H1 (cell line): ENCODE results near the gene CACNB4. TPM values are rescaled to one million over a fixed set of nuclear protein-coding genes. Genes with fewer than 3 reads are reported as not detected.

Experiments
- CTCF ChIA-PET: fragments of 300-600 bp; sonication (Branson Sonifier 250); formaldehyde crosslinking; loops from one replicate; lab custom pipeline; 2021; ENCODE audit not compliant: partially characterized antibody; lab: Charles Lee
- POLR2A ChIA-PET: fragments of 300-600 bp; sonication (Branson Sonifier 250); formaldehyde crosslinking; loops from one replicate; lab custom pipeline; 2021; ENCODE audit warnings: inconsistent platforms; ENCODE audit not compliant: partially characterized antibody; lab: Charles Lee
- DNase-seq, 2 experiments: peaks; one replicate each; pipeline versions ENCODE4 v3.0.0 to v3.0.0-alpha.2; 2010 to 2022; ENCODE audit warnings: low spot score in 2 of 2, low read depth in 1 of 2, mixed read lengths in 1 of 2
- FAIRE-seq: peaks from 2 replicates; lab custom pipeline; 2011; peaks lifted over from hg19 to GRCh38; lab: Jason Lieb, UNC
- H2AFZ ChIP-seq: 2 replicates; pipeline ENCODE4 v1.8.1; 2012; ENCODE audit warnings: low read length, inconsistent platforms
- H2AK5ac ChIP-seq: 2 replicates; pipeline ENCODE4 v1.6.1; 2013; ENCODE audit warnings: low read depth, low read length
- H2BK120ac ChIP-seq: replicated peaks from 2 replicates; pipeline ENCODE3; 2013; ENCODE audit warnings: low read depth, low read length, inconsistent platforms
- H2BK12ac ChIP-seq: 2 replicates; pipeline ENCODE4 v1.6.1; 2013; ENCODE audit warnings: low read depth, low read length
- H2BK15ac ChIP-seq: 2 replicates; pipeline ENCODE4 v1.6.1; 2013; ENCODE audit warnings: low read length
- H2BK20ac ChIP-seq: 2 replicates; pipeline ENCODE4 v1.6.1; 2013; ENCODE audit warnings: low read length
- H2BK5ac ChIP-seq: 2 replicates; pipeline ENCODE4 v1.6.1; 2013; ENCODE audit warnings: low read depth, low read length
- H3K14ac ChIP-seq: 2 replicates; pipeline ENCODE4 v1.6.1; 2013; ENCODE audit warnings: inconsistent platforms; ENCODE audit not compliant: insufficient read length
- H3K18ac ChIP-seq: 2 replicates; pipeline ENCODE4 v1.6.1; 2013; ENCODE audit warnings: low read length; ENCODE audit errors: extremely low read depth
- H3K23ac ChIP-seq: 2 replicates; pipeline ENCODE4 v1.6.1; 2013; ENCODE audit warnings: inconsistent platforms; ENCODE audit not compliant: insufficient read length
- H3K23me2 ChIP-seq: 2 replicates; pipeline ENCODE4 v1.6.1; 2013; ENCODE audit warnings: low read depth, low read length
- H3K27ac ChIP-seq: 2 replicates; pipeline ENCODE4 v1.6.1; 2011; ENCODE audit warnings: low read depth, low read length, inconsistent platforms
- H3K27me3 ChIP-seq, 4 experiments: replicated peaks in 1 of 4; 1 replicate in 1 of 4; 2 replicates in 3 of 4; pipeline versions ENCODE4 v1.6.1 to v1.8.1; 2011 to 2013; ENCODE audit warnings: low read length in 3 of 4, mild to moderate bottlenecking in 3 of 4, inconsistent platforms in 2 of 4, mixed read lengths in 2 of 4, moderate library complexity in 1 of 4; ENCODE audit not compliant: control insufficient read depth in 3 of 4, insufficient read depth in 3 of 4; ENCODE audit errors: extremely low read depth in 1 of 4
- H3K36me3 ChIP-seq, 4 experiments: 2 replicates each; pipeline versions ENCODE4 v1.6.1 to v1.8.1; 2011 to 2013; ENCODE audit warnings: mild to moderate bottlenecking in 4 of 4, low read length in 3 of 4, moderate library complexity in 2 of 4, control low read depth in 1 of 4, inconsistent platforms in 1 of 4; ENCODE audit not compliant: insufficient read depth in 4 of 4, control insufficient read depth in 2 of 4
- H3K4ac ChIP-seq: replicated peaks from 2 replicates; pipeline ENCODE3; 2013; ENCODE audit warnings: low read length, low read depth, mixed read lengths, inconsistent platforms; ENCODE audit not compliant: insufficient read length
- H3K4me1 ChIP-seq, 4 experiments: replicated peaks in 1 of 4; 1 replicate in 1 of 4; 2 replicates in 3 of 4; pipeline versions ENCODE4 v1.6.1 to v1.8.1; 2011 to 2013; ENCODE audit warnings: low read length in 3 of 4, inconsistent platforms in 2 of 4, mixed read lengths in 1 of 4; ENCODE audit not compliant: insufficient read depth in 4 of 4, control insufficient read depth in 3 of 4
- H3K4me2 ChIP-seq, 2 experiments: 2 replicates each; pipeline versions ENCODE4 v1.6.1 to v1.8.1; 2011 to 2013; ENCODE audit warnings: low read depth in 2 of 2, low read length in 2 of 2, control low read depth in 1 of 2, inconsistent platforms in 1 of 2, mild to moderate bottlenecking in 1 of 2; ENCODE audit not compliant: insufficient read depth in 1 of 2
- H3K4me3 ChIP-seq, 4 experiments: fragments of 200-600, 300-600 bp in 1 of 4; sonication (generic), shearing (Covaris generic), sonication (Bioruptor Twin) in 1 of 4; 2 replicates each; pipeline versions ENCODE4 v1.5.1 to v1.8.1; 2011 to 2016; ENCODE audit warnings: low read length in 4 of 4, low read depth in 3 of 4, control low read depth in 2 of 4, inconsistent platforms in 2 of 4, mild to moderate bottlenecking in 2 of 4, mixed read lengths in 1 of 4, moderate library complexity in 1 of 4; ENCODE audit not compliant: insufficient read depth in 2 of 4; ENCODE audit errors: extremely low read depth in 1 of 4
- H3K56ac ChIP-seq: replicated peaks from 2 replicates; pipeline ENCODE3; 2013; ENCODE audit warnings: low read depth, mild to moderate bottlenecking, mixed read lengths, low read length, inconsistent platforms; ENCODE audit not compliant: insufficient read length
- H3K79me1 ChIP-seq: 2 replicates; pipeline ENCODE4 v1.6.1; 2013; ENCODE audit warnings: low read depth, low read length, control low read depth
- H3K79me2 ChIP-seq, 2 experiments: 2 replicates each; pipeline versions ENCODE4 v1.6.1 to v1.8.1; 2012 to 2013; ENCODE audit warnings: low read length in 2 of 2, mild to moderate bottlenecking in 2 of 2, inconsistent platforms in 1 of 2; ENCODE audit not compliant: insufficient read depth in 2 of 2, control insufficient read depth in 1 of 2
- H3K9ac ChIP-seq, 4 experiments: replicated peaks in 1 of 4; 1 replicate in 1 of 4; 2 replicates in 3 of 4; pipeline versions ENCODE4 v1.6.1 to v1.8.1; 2011 to 2013; ENCODE audit warnings: low read depth in 3 of 4, low read length in 3 of 4, control low read depth in 2 of 4, mild to moderate bottlenecking in 2 of 4, moderate library complexity in 2 of 4, inconsistent platforms in 1 of 4; ENCODE audit errors: extremely low read depth in 1 of 4
- H3K9me3 ChIP-seq, 2 experiments: 2 replicates each; pipeline versions ENCODE4 v1.6.1 to v1.8.1; 2012 to 2013; ENCODE audit warnings: mild to moderate bottlenecking in 2 of 2, moderate library complexity in 2 of 2, control low read depth in 1 of 2, inconsistent platforms in 1 of 2, low read depth in 1 of 2, low read length in 1 of 2, mixed read lengths in 1 of 2; ENCODE audit not compliant: insufficient read depth in 2 of 2
- H4K20me1 ChIP-seq, 2 experiments: replicated peaks in 1 of 2; 2 replicates each; pipeline versions ENCODE3 to v1.8.1; 2011 to 2013; ENCODE audit warnings: inconsistent platforms in 2 of 2, low read length in 2 of 2, mild to moderate bottlenecking in 1 of 2; ENCODE audit not compliant: insufficient read depth in 2 of 2, control insufficient read depth in 1 of 2
- H4K5ac ChIP-seq: 2 replicates; pipeline ENCODE4 v1.6.1; 2013; ENCODE audit warnings: low read length, low read depth, mixed read lengths, inconsistent platforms; ENCODE audit not compliant: insufficient read length
- H4K8ac ChIP-seq: 2 replicates; pipeline ENCODE4 v1.8.0; 2013; ENCODE audit warnings: mild to moderate bottlenecking, moderate library complexity, low read length, inconsistent platforms; ENCODE audit not compliant: insufficient read depth; ENCODE audit errors: extremely low read depth
- H4K91ac ChIP-seq: replicated peaks from 2 replicates; pipeline ENCODE3; 2013; ENCODE audit warnings: low read length, mixed read lengths, inconsistent platforms; ENCODE audit not compliant: insufficient read length
- CBX5 ChIP-seq: fragments of 300-800, 300-1000 bp; sonication (generic); IDR thresholded peaks from 2 replicates; pipeline ENCODE4 v1.7.1; 2016; ENCODE audit warnings: antibody characterized with exemption, low read length, low read depth
- EZH2 ChIP-seq: fragments of 200-600 bp; sonication (generic); IDR thresholded peaks from 2 replicates; pipeline ENCODE4 v1.7.1; 2012; ENCODE audit warnings: low read depth, mild to moderate bottlenecking, moderate library complexity, low read length, inconsistent platforms; ENCODE audit not compliant: severe bottlenecking
- GTF2F1 ChIP-seq: IDR thresholded peaks from 2 replicates; pipeline ENCODE4 v1.6.1; 2012; ENCODE audit warnings: low read depth, low read length, improper control_type of control experiment, borderline replicate concordance
- HDAC2 ChIP-seq, 2 experiments: fragments of 300-600 bp in 1 of 2; sonication (generic) in 1 of 2; IDR thresholded peaks; 2 replicates each; pipeline ENCODE4 v1.6.1; 2011 to 2012; ENCODE audit warnings: low read depth in 2 of 2, low read length in 2 of 2, mild to moderate bottlenecking in 2 of 2, moderate library complexity in 2 of 2, borderline replicate concordance in 1 of 2, inconsistent platforms in 1 of 2
- JUN ChIP-seq: IDR thresholded peaks from 2 replicates; pipeline ENCODE4 v1.6.1; 2011; ENCODE audit warnings: low read depth, mild to moderate bottlenecking, improper control_type of control experiment, low read length
- SAP30 ChIP-seq: fragments of 300-600 bp; sonication (generic); IDR thresholded peaks from 2 replicates; pipeline ENCODE4 v1.7.1; 2012; ENCODE audit warnings: low read length, moderate library complexity, mild to moderate bottlenecking, inconsistent platforms; ENCODE audit not compliant: insufficient read depth, insufficient replicate concordance
- SIN3A ChIP-seq, 2 experiments: IDR thresholded peaks in 1 of 2; conservative IDR thresholded peaks in 1 of 2; 2 replicates each; pipeline ENCODE4 v1.6.1; 2011 to 2012; ENCODE audit warnings: low read length in 2 of 2, improper control_type of control experiment in 1 of 2, low read depth in 1 of 2, mild to moderate bottlenecking in 1 of 2
- SRF ChIP-seq: IDR thresholded peaks from 2 replicates; pipeline ENCODE4 v1.6.1; 2011; ENCODE audit warnings: mild to moderate bottlenecking, low read depth, low read length, moderate library complexity
- SUZ12 ChIP-seq: fragments of 200-600 bp; sonication (generic); IDR thresholded peaks from 2 replicates; pipeline ENCODE4 v1.6.1; 2012; ENCODE audit warnings: mild to moderate bottlenecking, inconsistent platforms, low read length, moderate library complexity, mixed read lengths
- TAF7 ChIP-seq: optimal IDR thresholded peaks from 2 replicates; pipeline ENCODE3; 2011; ENCODE audit warnings: low read depth, mild to moderate bottlenecking, inconsistent platforms, low read length, moderate library complexity, borderline replicate concordance
- TCF12 ChIP-seq: IDR thresholded peaks from 2 replicates; pipeline ENCODE4 v1.6.1; 2011; ENCODE audit warnings: low read depth, mild to moderate bottlenecking, low read length
- WGBS, 2 experiments: shearing (Covaris generic) in 1 of 2; methylation state at CpG; one replicate each; pipeline versions ENCODE4 v1.1.6 to v1.1.7; 2013 to 2015; ENCODE audit warnings: low lambda C conversion rate in 2 of 2, mixed read lengths in 2 of 2, inconsistent platforms in 1 of 2, low coverage in 1 of 2, missing lambda C conversion rate in 1 of 2; ENCODE audit not compliant: insufficient replicate concordance in 2 of 2, insufficient coverage in 1 of 2, insufficient read length in 1 of 2; ENCODE audit errors: extremely low coverage in 1 of 2, missing lambda C conversion rate in 1 of 2; 5-methylcytosine and 5-hydroxymethylcytosine counted together
- polyA plus RNA-seq, 7 experiments: library from polyadenylated mRNA; depleted of rRNA in 3 of 7; stranded (reverse) in 5 of 7; unstranded in 2 of 7; fragments of >200 nt in 5 of 7; fragments of 200-250 nt in 2 of 7; gene quantifications; 1 replicate in 5 of 7; 2 replicates in 1 of 7; 4 replicates in 1 of 7; pipeline versions ENCODE4 v1.2.1 to v1.2.3, GENCODE V29; 2011 to 2013; ENCODE audit warnings: missing spikeins in 2 of 7, mixed read lengths in 2 of 7
- total RNA-seq: library from RNA; stranded (reverse); fragmentation: NEBNext Ultra II Directional; extraction: Animal tissue kit (Norgen Biotek cat#: 25700); gene quantifications from 2 replicates; pipeline ENCODE4 v1.2.1, GENCODE V29; 2021

Gene CACNB4
- total and polyA plus RNA-seq, 2 of the 8 experiments (the other 6 are each of a cell fraction or from before 2014, with no cell fraction given) = 2.0 to 4.0 TPM

GRCh38 chr2:151906633-151906998 is 192.2 kb downstream of the CACNB4 start:
- Histone ChIP-seq H3K9ac (no peak overlapping the region), H4K91ac (no peak overlapping the region), H3K56ac (no peak overlapping the region), H3K79me2 (no peaks in the 10 kb centered on the region), H2BK12ac (no peak overlapping the region), H4K5ac (no peak overlapping the region), H3K14ac (no peak overlapping the region), H3K9me3 (no peaks in the 10 kb centered on the region), H3K27ac (no peak overlapping the region), H3K79me1 (no peaks in the 10 kb centered on the region), H3K23ac (no peak overlapping the region), H3K36me3 (no peaks in the 10 kb centered on the region), H2BK20ac (no peak overlapping the region), H2AK5ac (no peak overlapping the region), H3K4me1 (peaks cover 0 to 6% (median 2%) of the 10 kb centered on the region in 4 experiments; a peak in 4 of 7 replicates), H3K18ac (no peak overlapping the region), H2BK15ac (no peak overlapping the region), H4K20me1 (no peaks in the 10 kb centered on the region), H3K4ac (no peak overlapping the region), H4K8ac (no peak overlapping the region), H3K4me3 (no peak overlapping the region), H3K27me3 (no peaks in the 10 kb centered on the region), H2BK120ac (no peak overlapping the region), H2AFZ (no peak overlapping the region), H2BK5ac (no peak overlapping the region), H3K4me2 (no peak overlapping the region), H3K23me2 (no peaks in the 10 kb centered on the region)
- POLR2A ChIA-PET = interaction anchor here (1.0 kb wide), 1 partner anchor 18 kb away, joined by 3 read pairs; no protein-coding TSS in a partner anchor
- CTCF ChIA-PET = interaction anchor here (1.2 to 1.4 kb wide), 2 partner anchors 15 to 41 kb away, joined by 3 to 5 read pairs; no protein-coding TSS in a partner anchor
- DNase-seq (no peak), FAIRE-seq (no peak)
- WGBS, 2 experiments = 80% methylated on average over 2 of the region's 2 CpGs; no CpG with 5 or more reads in 1 of the 2 experiments
- no peak for TF ChIP-seq SUZ12
- no peak for TF ChIP-seq SRF
- TF ChIP-seq SIN3A (conservative IDR thresholded peaks at IDR 0.05 in 1 of 2, IDR thresholded peaks at IDR 0.05 in 1 of 2; ENCODE audit: low read depth in 1 of 2, low read length in 2 of 2) = no peak
- TF ChIP-seq TAF7 = no peak
- TF ChIP-seq CBX5 = no peak
- no peak for TF ChIP-seq HDAC2 (IDR thresholded peaks at IDR 0.05; ENCODE audit: borderline replicate concordance in 1 of 2, low read depth in 2 of 2, low read length in 2 of 2)
- TF ChIP-seq TCF12 = no peak
- TF ChIP-seq JUN = no peak
- no peak for TF ChIP-seq EZH2
- no peak for TF ChIP-seq GTF2F1
- TF ChIP-seq SAP30 = no peak
